Left ventricle myocardium superior (tissue), 1 donor: ENCODE data around the gene SLC35F1. TPM values are rescaled to one million over a fixed set of nuclear protein-coding genes. Genes with fewer than 3 reads are reported as not detected.

Experiments used
- total RNA-seq: library from RNA; stranded (reverse); fragmentation: NEBNext Ultra II Directional; extraction: Animal tissue kit (Norgen Biotek cat#: 25700); gene quantifications from one replicate; pipeline ENCODE4 v1.2.1, GENCODE V29; 2021
- donor health status: DM: no; HTN: yes; CAD: no; lungs with severe emphysema.

The SLC35F1 gene
- total RNA-seq, 1 donor from 2014 or later, result 6.7 TPM

Other genes with a start within 250 kb of the SLC35F1 start
- 14.4 TPM for gene NUS1, start 231.8 kb upstream of the SLC35F1 start, total RNA-seq